ENCODE data around the gene UBQLN4.

DNA sequence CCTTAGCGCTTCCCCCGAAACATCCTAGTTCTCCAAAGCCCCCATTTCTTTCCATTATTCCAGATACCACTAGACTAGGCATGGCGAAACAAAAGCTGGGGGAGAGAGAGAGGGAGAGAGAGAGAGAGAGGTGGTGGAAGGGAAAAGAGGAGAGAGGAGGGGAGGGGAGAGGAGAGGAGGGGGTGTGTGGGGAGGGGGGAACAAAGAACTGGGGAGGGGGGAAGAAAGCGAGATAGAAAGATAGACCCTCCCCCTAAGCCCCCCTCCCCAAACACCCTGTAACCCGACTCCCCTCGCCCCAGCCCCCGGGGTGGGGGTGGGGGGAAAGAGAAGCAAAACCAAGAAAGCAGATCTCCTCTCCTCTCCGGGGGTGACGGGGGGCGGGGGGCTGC is 28.3 kb upstream of the UBQLN4 start:
- TF ChIP-seq EP300 (conservative IDR thresholded peaks at IDR 0.05; ENCODE audit: poor library complexity, severe bottlenecking): no peak
- TF ChIP-seq, protein P1, sequence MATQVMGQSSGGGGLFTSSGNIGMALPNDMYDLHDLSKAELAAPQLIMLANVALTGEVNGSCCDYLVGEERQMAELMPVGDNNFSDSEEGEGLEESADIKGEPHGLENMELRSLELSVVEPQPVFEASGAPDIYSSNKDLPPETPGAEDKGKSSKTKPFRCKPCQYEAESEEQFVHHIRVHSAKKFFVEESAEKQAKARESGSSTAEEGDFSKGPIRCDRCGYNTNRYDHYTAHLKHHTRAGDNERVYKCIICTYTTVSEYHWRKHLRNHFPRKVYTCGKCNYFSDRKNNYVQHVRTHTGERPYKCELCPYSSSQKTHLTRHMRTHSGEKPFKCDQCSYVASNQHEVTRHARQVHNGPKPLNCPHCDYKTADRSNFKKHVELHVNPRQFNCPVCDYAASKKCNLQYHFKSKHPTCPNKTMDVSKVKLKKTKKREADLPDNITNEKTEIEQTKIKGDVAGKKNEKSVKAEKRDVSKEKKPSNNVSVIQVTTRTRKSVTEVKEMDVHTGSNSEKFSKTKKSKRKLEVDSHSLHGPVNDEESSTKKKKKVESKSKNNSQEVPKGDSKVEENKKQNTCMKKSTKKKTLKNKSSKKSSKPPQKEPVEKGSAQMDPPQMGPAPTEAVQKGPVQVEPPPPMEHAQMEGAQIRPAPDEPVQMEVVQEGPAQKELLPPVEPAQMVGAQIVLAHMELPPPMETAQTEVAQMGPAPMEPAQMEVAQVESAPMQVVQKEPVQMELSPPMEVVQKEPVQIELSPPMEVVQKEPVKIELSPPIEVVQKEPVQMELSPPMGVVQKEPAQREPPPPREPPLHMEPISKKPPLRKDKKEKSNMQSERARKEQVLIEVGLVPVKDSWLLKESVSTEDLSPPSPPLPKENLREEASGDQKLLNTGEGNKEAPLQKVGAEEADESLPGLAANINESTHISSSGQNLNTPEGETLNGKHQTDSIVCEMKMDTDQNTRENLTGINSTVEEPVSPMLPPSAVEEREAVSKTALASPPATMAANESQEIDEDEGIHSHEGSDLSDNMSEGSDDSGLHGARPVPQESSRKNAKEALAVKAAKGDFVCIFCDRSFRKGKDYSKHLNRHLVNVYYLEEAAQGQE (IDR thresholded peaks at IDR 0.05; ENCODE audit: borderline replicate concordance): no peak

Data from neural cell (in vitro differentiated cells).